B cell (primary cell): ENCODE data around the gene ZNF423.

ENCODE experiments used
- EZH2 ChIP-seq: IDR thresholded peaks from 2 replicates; pipeline ENCODE4 v1.6.1; 2012; ENCODE audit warnings: borderline replicate concordance, low read depth, mild to moderate bottlenecking, moderate library complexity, low read length; ENCODE audit not compliant: insufficient read depth, poor library complexity, severe bottlenecking
- TF ChIP-seq, protein P1 (sequence below): fragments of 200-600 bp; IDR thresholded peaks from one replicate; pipeline ENCODE4 v1.8.0; 2022; ENCODE audit warnings: antibody characterized with exemption, mild to moderate bottlenecking

DNA sequence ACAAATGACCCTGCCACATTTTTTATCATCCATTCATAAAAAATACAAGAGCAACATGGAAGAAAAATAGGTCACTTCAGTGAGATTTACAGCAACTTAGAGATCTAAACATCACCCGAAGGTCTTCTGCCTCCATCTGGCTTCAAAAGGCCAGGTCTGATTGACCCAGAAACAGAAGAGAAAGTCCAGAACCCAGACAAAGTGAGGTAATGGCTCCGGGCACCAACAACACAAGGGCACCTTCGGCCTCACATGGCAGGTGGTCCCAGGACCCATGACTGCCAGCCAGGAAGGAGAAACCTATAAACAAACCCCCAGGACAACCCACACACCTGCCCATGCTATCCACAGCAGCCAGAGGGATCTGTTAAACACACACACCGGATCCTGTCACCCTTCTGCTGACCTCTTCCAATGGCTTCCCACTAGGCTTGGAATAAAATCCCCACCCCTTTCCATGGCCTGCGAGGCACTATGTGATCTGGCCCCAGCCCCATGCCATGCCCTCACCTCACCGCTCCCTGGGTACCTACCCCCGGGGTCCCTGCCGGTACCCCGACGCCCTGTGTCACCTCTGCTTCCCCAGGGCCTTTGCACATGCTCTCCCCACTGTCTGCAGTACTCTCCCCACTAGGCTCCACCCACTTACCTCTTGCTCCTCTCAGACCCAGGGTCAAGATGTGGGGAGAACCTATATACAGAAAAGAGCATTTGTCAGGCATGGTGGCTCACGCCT, 149.1 kb downstream of the ZNF423 start:
- TF ChIP-seq, protein P1, sequence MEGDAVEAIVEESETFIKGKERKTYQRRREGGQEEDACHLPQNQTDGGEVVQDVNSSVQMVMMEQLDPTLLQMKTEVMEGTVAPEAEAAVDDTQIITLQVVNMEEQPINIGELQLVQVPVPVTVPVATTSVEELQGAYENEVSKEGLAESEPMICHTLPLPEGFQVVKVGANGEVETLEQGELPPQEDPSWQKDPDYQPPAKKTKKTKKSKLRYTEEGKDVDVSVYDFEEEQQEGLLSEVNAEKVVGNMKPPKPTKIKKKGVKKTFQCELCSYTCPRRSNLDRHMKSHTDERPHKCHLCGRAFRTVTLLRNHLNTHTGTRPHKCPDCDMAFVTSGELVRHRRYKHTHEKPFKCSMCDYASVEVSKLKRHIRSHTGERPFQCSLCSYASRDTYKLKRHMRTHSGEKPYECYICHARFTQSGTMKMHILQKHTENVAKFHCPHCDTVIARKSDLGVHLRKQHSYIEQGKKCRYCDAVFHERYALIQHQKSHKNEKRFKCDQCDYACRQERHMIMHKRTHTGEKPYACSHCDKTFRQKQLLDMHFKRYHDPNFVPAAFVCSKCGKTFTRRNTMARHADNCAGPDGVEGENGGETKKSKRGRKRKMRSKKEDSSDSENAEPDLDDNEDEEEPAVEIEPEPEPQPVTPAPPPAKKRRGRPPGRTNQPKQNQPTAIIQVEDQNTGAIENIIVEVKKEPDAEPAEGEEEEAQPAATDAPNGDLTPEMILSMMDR = no peak
- TF ChIP-seq EZH2 = no peak
